Stimulated activated naive CD4-positive, alpha-beta T cell treated with Interleukin-2 at 50 U/mL for 16 hours (primary cell): ENCODE measurements around the gene TOP3A.
A peak's percentile ranks its signal among the peaks of the same experiment; 100 is the strongest.
"Not testable (repeated sequence)": the region's sequence is repeated elsewhere in the genome, so short reads cannot be mapped to it uniquely, and the experiment has no call there.

Experiments
- DNase-seq: peaks from one replicate; lab custom pipeline; 2025; lab: John Stamatoyannopoulos, UW

TOP3A gene

GRCh38 chr17:18314731-18315561, at the start of gene TOP3A, which contains the start of gene SMCR8:
Gene TOP3A, minus strand, starts transcription at chr17:18314994. Its CDS starts 216 bp downstream, at chr17:18314778.
Gene SMCR8, plus strand, starts transcription at chr17:18315293. Its CDS starts 497 bp downstream, at chr17:18315790.
- peak; percentile 99 for DNase-seq

GRCh38 chr17:18364166-18364565, 49.4 kb upstream of the TOP3A start:
- DNase-seq: no peak

GRCh38 chr17:18363101-18364049, 48.6 kb upstream of the TOP3A start, which contains the start of gene SHMT1:
Gene SHMT1, minus strand, starts transcription at chr17:18363550. Its CDS starts 7,569 bp downstream, at chr17:18355981.
- peak; percentile 89 for DNase-seq

- no peak for DNase-seq
Observed at GRCh38 chr17:18362698-18363100, 47.9 kb upstream of the TOP3A start.

GRCh38 chr17:18361837-18362697, 47.3 kb upstream of the TOP3A start:
- DNase-seq: no peak

- no peak for DNase-seq
Observed at GRCh38 chr17:18360518-18360917, 45.7 kb upstream of the TOP3A start.

GRCh38 chr17:18356624-18357023, 41.8 kb upstream of the TOP3A start:
- no peak for DNase-seq

GRCh38 chr17:18353541-18353940, 38.7 kb upstream of the TOP3A start:
- no peak for DNase-seq

- DNase-seq: no peak
Observed at GRCh38 chr17:18344021-18344420, 29.2 kb upstream of the TOP3A start.

GRCh38 chr17:18339933-18340332, 25.1 kb upstream of the TOP3A start:
- DNase-seq: no peak

- DNase-seq: not testable (repeated sequence)
Observed at GRCh38 chr17:18338158-18338557, 23.4 kb upstream of the TOP3A start.

GRCh38 chr17:18332909-18333489, 18.2 kb upstream of the TOP3A start:
- no peak for DNase-seq

- no peak for DNase-seq
Observed at GRCh38 chr17:18331879-18332278, 17.1 kb upstream of the TOP3A start.

- no peak for DNase-seq
Observed at GRCh38 chr17:18328643-18329204, 13.9 kb upstream of the TOP3A start.

- no peak for DNase-seq
Observed at GRCh38 chr17:18327556-18327955, 12.8 kb upstream of the TOP3A start.

GRCh38 chr17:18327093-18327492, 12.3 kb upstream of the TOP3A start:
- no peak for DNase-seq

- DNase-seq: no peak
Observed at GRCh38 chr17:18326572-18326971, 11.8 kb upstream of the TOP3A start.

- DNase-seq: no peak
Observed at GRCh38 chr17:18326039-18326438, 11.2 kb upstream of the TOP3A start.

- DNase-seq: no peak
Observed at GRCh38 chr17:18324140-18325050, 9.6 kb upstream of the TOP3A start.
